HuH-7 (cell line): ENCODE measurements around the gene BBIP1.
"Not testable (repeated sequence)": the region's sequence is repeated elsewhere in the genome, so short reads cannot be mapped to it uniquely, and the experiment has no call there.

Experiments used
- DNase-seq: peaks from one replicate; pipeline ENCODE4 v3.0.0; 2011; ENCODE audit warnings: low spot score

BBIP1 gene

GRCh38 chr10:110923856-110924493, 5.0 kb upstream of the BBIP1 start:
- DNase-seq = no peak

GRCh38 chr10:110919971-110920881, 1.2 kb upstream of the BBIP1 start:
- no peak for DNase-seq

- DNase-seq = peak; percentile 82
Measured at GRCh38 chr10:110919349-110919931, 460 bp upstream of the BBIP1 start, which contains the start of gene SHOC2. Gene SHOC2, plus strand, starts transcription at chr10:110919604. Its CDS starts 44,755 bp downstream, at chr10:110964359.

- DNase-seq = peak; percentile 79
Measured at GRCh38 chr10:110918269-110918642, 724 bp downstream of the BBIP1 start.

GRCh38 chr10:110916554-110917346, 2.2 kb downstream of the BBIP1 start:
- no peak for DNase-seq

GRCh38 chr10:110915600-110915999, 3.4 kb downstream of the BBIP1 start:
- not testable (repeated sequence) for DNase-seq

- no peak for DNase-seq
Measured at GRCh38 chr10:110915035-110915434, 3.9 kb downstream of the BBIP1 start.

- DNase-seq = no peak
Measured at GRCh38 chr10:110914431-110914830, 4.5 kb downstream of the BBIP1 start.

- no peak for DNase-seq
Measured at GRCh38 chr10:110912374-110912773, 6.6 kb downstream of the BBIP1 start.

GRCh38 chr10:110910138-110910537, 8.8 kb downstream of the BBIP1 start:
- DNase-seq = no peak

GRCh38 chr10:110903280-110904278, 15.4 kb downstream of the BBIP1 start:
- DNase-seq = no peak

GRCh38 chr10:110901954-110902819, 16.8 kb downstream of the BBIP1 start:
- DNase-seq = no peak

GRCh38 chr10:110900983-110901382, 18.0 kb downstream of the BBIP1 start:
- no peak for DNase-seq

- no peak for DNase-seq
Measured at GRCh38 chr10:110898391-110898790, 20.6 kb downstream of the BBIP1 start.

GRCh38 chr10:110897184-110897583, 21.8 kb downstream of the BBIP1 start:
- no peak for DNase-seq

- no peak for DNase-seq
Measured at GRCh38 chr10:110893559-110894179, 25.3 kb downstream of the BBIP1 start.

GRCh38 chr10:110892602-110893288, 26.2 kb downstream of the BBIP1 start:
- DNase-seq = no peak

GRCh38 chr10:110887560-110887959, 31.4 kb downstream of the BBIP1 start:
- DNase-seq = no peak
